SK-N-SH (cell line): ENCODE results near the gene CKS1B.

Source experiments
- CHD2 ChIP-seq: fragments of 150-350 bp; IDR thresholded peaks from 2 replicates; pipeline ENCODE4 v1.6.1; 2018; ENCODE audit warnings: low read length; ENCODE audit not compliant: partially characterized antibody
- RAD21 ChIP-seq: IDR thresholded peaks from 2 replicates; pipeline ENCODE4 v1.6.1; 2012; ENCODE audit warnings: mild to moderate bottlenecking, low read length
- TCF12 ChIP-seq: IDR thresholded peaks from 2 replicates; pipeline ENCODE4 v1.4.0; 2012
- TF ChIP-seq, protein P1 (sequence below): fragments of 200-600 bp; sonication (generic); IDR thresholded peaks from 2 replicates; pipeline ENCODE4 v1.6.1; 2017; ENCODE audit warnings: antibody characterized with exemption, mild to moderate bottlenecking, moderate library complexity

DNA sequence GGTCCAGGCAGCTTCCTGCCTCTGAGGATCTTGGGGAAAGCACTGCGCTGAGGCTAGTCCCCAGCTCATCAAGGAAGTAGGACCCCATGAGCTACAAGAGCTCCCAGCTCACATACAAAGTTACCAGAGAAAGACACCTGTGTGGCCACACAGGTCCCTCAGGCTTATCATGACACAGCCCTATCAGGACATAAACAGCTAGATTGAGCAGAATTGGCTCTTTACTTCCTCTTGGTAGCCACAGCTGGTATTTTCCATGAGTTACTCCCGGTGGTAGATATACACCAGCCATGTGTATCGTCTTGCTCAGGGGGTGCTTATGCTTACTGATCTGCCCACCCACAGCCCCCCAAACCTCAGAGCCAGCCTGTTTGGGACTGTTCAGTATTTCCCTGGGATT, 20.1 kb downstream of the CKS1B start:
- TF ChIP-seq CHD2 (no peak), TCF12 (no peak), RAD21 (no peak)
- TF ChIP-seq, protein P1, sequence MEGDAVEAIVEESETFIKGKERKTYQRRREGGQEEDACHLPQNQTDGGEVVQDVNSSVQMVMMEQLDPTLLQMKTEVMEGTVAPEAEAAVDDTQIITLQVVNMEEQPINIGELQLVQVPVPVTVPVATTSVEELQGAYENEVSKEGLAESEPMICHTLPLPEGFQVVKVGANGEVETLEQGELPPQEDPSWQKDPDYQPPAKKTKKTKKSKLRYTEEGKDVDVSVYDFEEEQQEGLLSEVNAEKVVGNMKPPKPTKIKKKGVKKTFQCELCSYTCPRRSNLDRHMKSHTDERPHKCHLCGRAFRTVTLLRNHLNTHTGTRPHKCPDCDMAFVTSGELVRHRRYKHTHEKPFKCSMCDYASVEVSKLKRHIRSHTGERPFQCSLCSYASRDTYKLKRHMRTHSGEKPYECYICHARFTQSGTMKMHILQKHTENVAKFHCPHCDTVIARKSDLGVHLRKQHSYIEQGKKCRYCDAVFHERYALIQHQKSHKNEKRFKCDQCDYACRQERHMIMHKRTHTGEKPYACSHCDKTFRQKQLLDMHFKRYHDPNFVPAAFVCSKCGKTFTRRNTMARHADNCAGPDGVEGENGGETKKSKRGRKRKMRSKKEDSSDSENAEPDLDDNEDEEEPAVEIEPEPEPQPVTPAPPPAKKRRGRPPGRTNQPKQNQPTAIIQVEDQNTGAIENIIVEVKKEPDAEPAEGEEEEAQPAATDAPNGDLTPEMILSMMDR: no peak
